ENCODE results near the gene OLFML2B. TPM values are rescaled to one million over a fixed set of nuclear protein-coding genes. Genes with fewer than 3 reads are reported as not detected.

Gene OLFML2B
- polyA plus RNA-seq, 1 of the 3 experiments (the other 2 are of a cell fraction), result 7.3 TPM

DNA sequence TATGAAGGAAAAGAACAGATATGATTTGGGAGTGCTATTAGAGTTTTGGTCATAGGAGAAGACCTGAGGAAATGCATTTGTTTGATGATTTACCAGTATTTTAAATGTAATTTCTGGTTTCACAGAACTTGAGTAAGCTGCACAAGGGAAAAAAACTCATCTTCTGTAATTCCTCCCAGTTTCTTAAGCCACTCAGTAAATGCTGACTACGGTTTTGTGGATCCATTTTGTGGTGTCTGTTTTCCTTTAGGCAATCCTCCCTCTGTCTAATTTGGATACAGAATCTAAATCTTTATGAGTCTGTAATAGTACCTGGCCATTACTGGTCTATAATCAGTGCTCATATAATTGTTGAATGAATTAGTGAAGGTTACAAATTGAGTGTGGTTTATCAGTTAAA is 72.0 kb downstream of the OLFML2B start (continued):
- TF ChIP-seq RFX5 (IDR thresholded peaks at IDR 0.05; ENCODE audit: low read length) (no peak), NRF1 (IDR thresholded peaks at IDR 0.05; ENCODE audit: low read depth, low read length) (no peak), TEAD4 (IDR thresholded peaks at IDR 0.05; ENCODE audit: borderline replicate concordance, insufficient read depth) (no peak)

GRCh38 chr1:161950377-161950776 is 73.3 kb downstream of the OLFML2B start:
- CTCF ChIA-PET, result interaction anchor here (0.7 kb wide), 1 partner anchor 25 kb away, joined by 3 read pairs; no protein-coding TSS in a partner anchor
- Histone ChIP-seq H3K4me1 (ENCODE audit: control insufficient read depth in 1 of 2, insufficient read depth in 2 of 2, low read depth in 1 of 2, low read length in 1 of 2) (peaks cover 16 to 28% of the 10 kb centered on the region in 2 experiments), H3K27me3 (ENCODE audit: insufficient read depth) (no peaks in the 10 kb centered on the region), H3K4me3 (ENCODE audit: low read depth in 2 of 2, low read length in 1 of 2) (no peak overlapping the region), H3K9me3 (no peaks in the 10 kb centered on the region), H2AFZ (ENCODE audit: low read depth) (no peak overlapping the region), H3K36me3 (replicated peaks in 1 of 2; ENCODE audit: control insufficient read depth in 1 of 2, insufficient read depth in 2 of 2, low read length in 1 of 2) (no peaks in the 10 kb centered on the region), H3F3A (replicated peaks; ENCODE audit: insufficient read depth) (peaks cover 5% of the 10 kb centered on the region), H4K20me1 (ENCODE audit: insufficient read depth) (no peaks in the 10 kb centered on the region), H3K79me2 (ENCODE audit: insufficient read depth) (no peaks in the 10 kb centered on the region), H3K4me2 (no peak overlapping the region), H3K9ac (no peak overlapping the region), H3K27ac (ENCODE audit: low read depth in 2 of 2, low read length in 1 of 2) (no peak overlapping the region), H3K9me2 (no peaks in the 10 kb centered on the region)
- TF ChIP-seq TEAD4 (IDR thresholded peaks at IDR 0.05; ENCODE audit: borderline replicate concordance, insufficient read depth), result no peak
- TF ChIP-seq, protein P1, sequence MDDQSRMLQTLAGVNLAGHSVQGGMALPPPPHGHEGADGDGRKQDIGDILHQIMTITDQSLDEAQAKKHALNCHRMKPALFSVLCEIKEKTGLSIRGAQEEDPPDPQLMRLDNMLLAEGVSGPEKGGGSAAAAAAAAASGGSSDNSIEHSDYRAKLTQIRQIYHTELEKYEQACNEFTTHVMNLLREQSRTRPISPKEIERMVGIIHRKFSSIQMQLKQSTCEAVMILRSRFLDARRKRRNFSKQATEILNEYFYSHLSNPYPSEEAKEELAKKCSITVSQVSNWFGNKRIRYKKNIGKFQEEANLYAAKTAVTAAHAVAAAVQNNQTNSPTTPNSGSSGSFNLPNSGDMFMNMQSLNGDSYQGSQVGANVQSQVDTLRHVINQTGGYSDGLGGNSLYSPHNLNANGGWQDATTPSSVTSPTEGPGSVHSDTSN (IDR thresholded peaks at IDR 0.05), result no peak
- TF ChIP-seq MEF2A (IDR thresholded peaks at IDR 0.05; ENCODE audit: borderline replicate concordance, low read depth), result no peak
- TF ChIP-seq REST (IDR thresholded peaks at IDR 0.05; ENCODE audit: low read depth, low read length), result no peak
- TF ChIP-seq MXI1 (IDR thresholded peaks at IDR 0.05; ENCODE audit: low read depth, low read length), result no peak
- no peak for DNase-seq
- POLR2A ChIA-PET, result no interaction called here
- 83% methylated on average over 1 of the region's 1 CpG for WGBS (ENCODE audit: low lambda C conversion rate)

DNA sequence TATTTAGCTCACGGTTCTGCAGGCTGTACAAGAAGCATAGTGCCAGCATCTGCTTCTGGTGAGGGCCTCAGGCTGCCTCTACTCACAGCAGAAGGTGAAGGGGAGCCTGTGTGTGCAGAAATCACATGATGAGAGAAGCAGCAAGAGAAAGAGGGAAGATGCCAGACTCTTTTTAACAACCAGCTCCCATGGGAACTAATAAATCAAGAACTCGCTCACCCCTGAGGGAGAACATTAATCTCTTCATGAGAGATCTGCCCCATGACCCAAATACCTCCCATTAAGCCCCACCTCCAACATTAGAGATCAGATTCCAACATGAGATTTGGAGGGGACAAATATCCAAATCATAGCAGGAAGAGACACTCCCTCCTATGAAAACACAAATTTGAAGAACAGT is 74.1 kb downstream of the OLFML2B start:
- H2AFZ ChIP-seq (ENCODE audit: low read depth), result no peak overlapping the region
- ChIA-PET POLR2A (no interaction called here), CTCF (no interaction called here)
- H3K27me3 ChIP-seq (ENCODE audit: insufficient read depth), result no peaks in the 10 kb centered on the region
- peaks cover 7 to 20% of the 10 kb centered on the region in 2 experiments for H3K4me1 ChIP-seq (ENCODE audit: control insufficient read depth in 1 of 2, insufficient read depth in 2 of 2, low read depth in 1 of 2, low read length in 1 of 2)
- H3K36me3 ChIP-seq (replicated peaks in 1 of 2; ENCODE audit: control insufficient read depth in 1 of 2, insufficient read depth in 2 of 2, low read length in 1 of 2), result no peaks in the 10 kb centered on the region
- H3K9me2 ChIP-seq, result no peaks in the 10 kb centered on the region
- no peaks in the 10 kb centered on the region for H4K20me1 ChIP-seq (ENCODE audit: insufficient read depth)
- 84% methylated on average over 2 of the region's 2 CpGs for WGBS (ENCODE audit: low lambda C conversion rate)
- no peak overlapping the region for H3K9ac ChIP-seq
- H3K9me3 ChIP-seq, result no peaks in the 10 kb centered on the region
- TF ChIP-seq FOXM1 (IDR thresholded peaks at IDR 0.05; ENCODE audit: low read depth) (no peak), RCOR1 (IDR thresholded peaks at IDR 0.05; ENCODE audit: low read length) (no peak), TAF1 (IDR thresholded peaks at IDR 0.05; ENCODE audit: borderline replicate concordance, low read depth, low read length) (no peak), TCF12 (IDR thresholded peaks at IDR 0.05) (no peak), RAD21 (IDR thresholded peaks at IDR 0.05; ENCODE audit: low read length) (no peak), NFIC (IDR thresholded peaks at IDR 0.05; ENCODE audit: borderline replicate concordance) (no peak), JUND (IDR thresholded peaks at IDR 0.05) (no peak), ZBTB33 (IDR thresholded peaks at IDR 0.05; ENCODE audit: borderline replicate concordance, low read depth) (no peak), GATA2 (CRISPR knock-in tag; IDR thresholded peaks at IDR 0.05) (no peak), SMC3 (IDR thresholded peaks at IDR 0.05; ENCODE audit: low read depth, low read length) (no peak), RXRA (IDR thresholded peaks at IDR 0.05; ENCODE audit: borderline replicate concordance, low read depth) (no peak)
- TF ChIP-seq, protein P2, sequence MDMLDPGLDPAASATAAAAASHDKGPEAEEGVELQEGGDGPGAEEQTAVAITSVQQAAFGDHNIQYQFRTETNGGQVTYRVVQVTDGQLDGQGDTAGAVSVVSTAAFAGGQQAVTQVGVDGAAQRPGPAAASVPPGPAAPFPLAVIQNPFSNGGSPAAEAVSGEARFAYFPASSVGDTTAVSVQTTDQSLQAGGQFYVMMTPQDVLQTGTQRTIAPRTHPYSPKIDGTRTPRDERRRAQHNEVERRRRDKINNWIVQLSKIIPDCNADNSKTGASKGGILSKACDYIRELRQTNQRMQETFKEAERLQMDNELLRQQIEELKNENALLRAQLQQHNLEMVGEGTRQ (IDR thresholded peaks at IDR 0.05; ENCODE audit: borderline replicate concordance, low read depth, low read length), result no peak
- TF ChIP-seq, protein P3, sequence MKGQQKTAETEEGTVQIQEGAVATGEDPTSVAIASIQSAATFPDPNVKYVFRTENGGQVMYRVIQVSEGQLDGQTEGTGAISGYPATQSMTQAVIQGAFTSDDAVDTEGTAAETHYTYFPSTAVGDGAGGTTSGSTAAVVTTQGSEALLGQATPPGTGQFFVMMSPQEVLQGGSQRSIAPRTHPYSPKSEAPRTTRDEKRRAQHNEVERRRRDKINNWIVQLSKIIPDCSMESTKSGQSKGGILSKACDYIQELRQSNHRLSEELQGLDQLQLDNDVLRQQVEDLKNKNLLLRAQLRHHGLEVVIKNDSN (IDR thresholded peaks at IDR 0.05; ENCODE audit: borderline replicate concordance, low read depth), result no peak
- DNase-seq, result no peak
- H3F3A ChIP-seq (replicated peaks; ENCODE audit: insufficient read depth), result peaks cover 5% of the 10 kb centered on the region
- H3K79me2 ChIP-seq (ENCODE audit: insufficient read depth), result no peaks in the 10 kb centered on the region
- no peak overlapping the region for H3K4me2 ChIP-seq
- H3K4me3 ChIP-seq (ENCODE audit: low read depth in 2 of 2, low read length in 1 of 2), result no peak overlapping the region
- H3K27ac ChIP-seq (ENCODE audit: low read depth in 2 of 2, low read length in 1 of 2), result no peak overlapping the region

All from SK-N-SH (cell line).